Measurements from ENCODE around the gene CHD5.

GRCh38 chr1:6223617-6224016 lies 43.5 kb upstream of the CHD5 start:
- TF ChIP-seq, protein P1, sequence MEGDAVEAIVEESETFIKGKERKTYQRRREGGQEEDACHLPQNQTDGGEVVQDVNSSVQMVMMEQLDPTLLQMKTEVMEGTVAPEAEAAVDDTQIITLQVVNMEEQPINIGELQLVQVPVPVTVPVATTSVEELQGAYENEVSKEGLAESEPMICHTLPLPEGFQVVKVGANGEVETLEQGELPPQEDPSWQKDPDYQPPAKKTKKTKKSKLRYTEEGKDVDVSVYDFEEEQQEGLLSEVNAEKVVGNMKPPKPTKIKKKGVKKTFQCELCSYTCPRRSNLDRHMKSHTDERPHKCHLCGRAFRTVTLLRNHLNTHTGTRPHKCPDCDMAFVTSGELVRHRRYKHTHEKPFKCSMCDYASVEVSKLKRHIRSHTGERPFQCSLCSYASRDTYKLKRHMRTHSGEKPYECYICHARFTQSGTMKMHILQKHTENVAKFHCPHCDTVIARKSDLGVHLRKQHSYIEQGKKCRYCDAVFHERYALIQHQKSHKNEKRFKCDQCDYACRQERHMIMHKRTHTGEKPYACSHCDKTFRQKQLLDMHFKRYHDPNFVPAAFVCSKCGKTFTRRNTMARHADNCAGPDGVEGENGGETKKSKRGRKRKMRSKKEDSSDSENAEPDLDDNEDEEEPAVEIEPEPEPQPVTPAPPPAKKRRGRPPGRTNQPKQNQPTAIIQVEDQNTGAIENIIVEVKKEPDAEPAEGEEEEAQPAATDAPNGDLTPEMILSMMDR (conservative IDR thresholded peaks at IDR 0.05; ENCODE audit: low read depth, low read length), result no peak
- no peak for TF ChIP-seq POLR2A (IDR thresholded peaks at IDR 0.05; ENCODE audit: low read depth, low read length)
- TF ChIP-seq USF2 (IDR thresholded peaks at IDR 0.05; ENCODE audit: low read depth, low read length), result no peak
- TF ChIP-seq SMC3 (IDR thresholded peaks at IDR 0.05; ENCODE audit: low read depth, low read length), result no peak
- no peak for TF ChIP-seq BHLHE40 (IDR thresholded peaks at IDR 0.05; ENCODE audit: low read depth, low read length)
- TF ChIP-seq MXI1 (IDR thresholded peaks at IDR 0.05; ENCODE audit: borderline replicate concordance, low read depth, low read length), result no peak
- no peak for TF ChIP-seq RFX5 (IDR thresholded peaks at IDR 0.05; ENCODE audit: low read depth, low read length)
- TF ChIP-seq MAZ (IDR thresholded peaks at IDR 0.05; ENCODE audit: borderline replicate concordance, low read depth, low read length), result no peak
- no peak for TF ChIP-seq FOS (IDR thresholded peaks at IDR 0.05; ENCODE audit: low read depth, low read length)
- TF ChIP-seq MAFK (IDR thresholded peaks at IDR 0.05; ENCODE audit: low read depth, low read length), result no peak
- TF ChIP-seq RAD21 (IDR thresholded peaks at IDR 0.05; ENCODE audit: low read length), result no peak
- no peak for TF ChIP-seq CEBPB (IDR thresholded peaks at IDR 0.05; ENCODE audit: low read depth, low read length)

Measured in IMR-90 (cell line).